Pons (tissue), 1 donor: ENCODE data around the gene SPEN.
A peak's percentile ranks its signal among the peaks of the same experiment; 100 is the strongest.
"Not testable (repeated sequence)": the region's sequence is repeated elsewhere in the genome, so short reads cannot be mapped to it uniquely, and the experiment has no call there.

Experiments used
- DNase-seq: peaks from one replicate; pipeline ENCODE4 v3.0.0-alpha.2; 2016; ENCODE audit warnings: low spot score

Gene SPEN

DNA sequence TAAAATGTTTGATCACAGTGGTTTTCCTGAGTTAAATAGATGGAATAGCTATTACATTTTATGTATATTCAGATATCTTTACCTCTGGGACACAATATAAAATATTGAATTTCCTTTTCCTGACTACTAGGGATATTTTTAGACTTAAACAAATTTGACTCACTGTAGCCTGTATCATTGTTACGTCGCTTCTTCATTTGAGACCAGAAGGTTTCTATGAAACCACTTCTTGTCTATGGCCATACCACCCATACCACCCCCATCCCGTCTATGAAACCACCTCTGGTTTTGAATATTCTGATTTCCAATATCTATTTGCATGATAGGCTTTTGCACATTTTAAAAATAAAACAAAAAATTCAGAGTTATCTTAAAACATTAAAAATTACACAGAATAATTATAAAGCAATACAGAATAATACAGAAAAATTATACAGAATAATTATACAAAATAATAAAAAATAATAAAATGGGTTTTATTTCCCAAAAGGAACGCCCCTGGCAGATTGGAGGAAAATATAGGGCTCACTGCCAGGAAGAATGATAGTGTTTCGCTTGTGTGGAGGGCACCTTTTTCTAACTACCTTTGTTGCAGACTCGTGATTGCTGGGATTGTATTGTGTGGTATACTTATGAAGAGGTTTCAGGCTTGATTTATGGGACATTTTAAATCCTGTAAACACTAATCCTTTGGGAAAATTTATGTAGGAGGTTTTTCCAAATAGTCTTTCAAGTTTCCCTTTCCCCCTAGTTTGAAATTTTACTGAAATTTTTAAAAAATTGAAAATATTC lies 4.7 kb downstream of the SPEN start:
- DNase-seq, result no peak

DNA sequence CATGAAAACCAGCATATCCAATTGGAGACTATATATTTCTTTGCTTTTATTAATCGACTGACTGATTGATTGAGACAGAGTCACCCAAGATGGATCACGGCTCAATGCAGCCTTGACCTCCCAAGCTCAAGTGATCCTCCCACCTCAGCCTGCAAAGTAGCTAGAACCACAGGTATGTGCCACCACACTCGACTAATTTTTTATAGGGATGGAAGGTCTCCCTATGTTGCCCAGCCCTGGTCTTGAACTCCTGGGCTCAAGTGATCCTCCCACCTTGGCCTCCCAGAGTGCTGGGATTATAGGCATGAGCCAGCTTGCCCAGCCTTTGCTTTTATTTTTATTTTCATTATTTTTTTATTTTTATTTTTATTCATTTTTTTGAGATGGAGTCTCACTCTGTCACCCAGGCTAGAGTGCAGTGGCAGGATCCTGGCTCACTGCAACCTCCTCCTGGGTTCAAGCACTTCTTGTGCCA lies 5.4 kb downstream of the SPEN start:
- no peak for DNase-seq

DNA sequence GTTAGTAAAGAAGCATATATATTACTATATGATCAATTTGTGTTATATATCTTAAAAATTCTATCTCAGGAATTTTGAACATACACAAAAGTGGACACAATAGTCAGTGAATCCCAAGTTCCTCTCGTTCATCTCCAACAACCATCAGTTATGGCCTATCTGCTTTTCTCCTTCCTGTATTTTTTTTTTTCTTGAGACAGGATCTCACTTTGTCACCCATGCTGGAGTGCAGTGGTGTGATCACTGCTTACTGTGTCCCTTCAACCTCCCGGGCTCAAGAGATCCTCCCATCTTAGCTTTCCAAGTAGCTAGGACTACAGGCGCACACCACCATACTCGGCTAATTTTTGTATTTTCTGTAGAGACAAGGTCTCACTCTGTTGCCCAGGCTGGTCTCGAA lies 9.4 kb downstream of the SPEN start:
- no peak for DNase-seq

DNA sequence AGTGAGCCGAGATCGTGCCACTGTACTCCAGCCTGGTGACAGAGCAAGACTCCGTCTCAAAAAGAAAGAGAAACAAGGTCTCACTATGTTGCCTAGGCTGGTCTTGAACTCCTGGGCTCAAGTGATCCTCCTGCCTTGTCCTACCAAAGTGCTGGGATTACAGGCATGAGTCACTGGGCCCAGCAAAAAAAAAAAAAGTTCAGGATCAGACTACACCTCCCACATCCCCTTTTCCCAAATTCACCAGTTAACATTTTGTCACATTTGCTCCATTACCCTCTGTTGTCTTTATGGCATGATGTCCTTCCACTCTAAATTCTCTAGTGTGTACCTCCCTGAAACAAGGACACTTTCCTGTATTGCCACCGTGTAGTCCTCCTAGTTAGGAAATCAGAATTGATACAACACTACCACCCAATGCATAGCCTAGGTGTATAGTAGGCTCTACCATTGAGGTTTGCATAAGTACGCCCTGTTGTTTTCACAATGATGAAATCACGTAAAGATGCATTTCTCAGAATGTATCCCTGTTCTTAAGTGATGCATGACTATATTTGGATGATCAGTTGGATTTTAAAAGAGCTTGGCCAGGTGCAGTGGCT lies 10.7 kb downstream of the SPEN start:
- DNase-seq, result no peak

DNA sequence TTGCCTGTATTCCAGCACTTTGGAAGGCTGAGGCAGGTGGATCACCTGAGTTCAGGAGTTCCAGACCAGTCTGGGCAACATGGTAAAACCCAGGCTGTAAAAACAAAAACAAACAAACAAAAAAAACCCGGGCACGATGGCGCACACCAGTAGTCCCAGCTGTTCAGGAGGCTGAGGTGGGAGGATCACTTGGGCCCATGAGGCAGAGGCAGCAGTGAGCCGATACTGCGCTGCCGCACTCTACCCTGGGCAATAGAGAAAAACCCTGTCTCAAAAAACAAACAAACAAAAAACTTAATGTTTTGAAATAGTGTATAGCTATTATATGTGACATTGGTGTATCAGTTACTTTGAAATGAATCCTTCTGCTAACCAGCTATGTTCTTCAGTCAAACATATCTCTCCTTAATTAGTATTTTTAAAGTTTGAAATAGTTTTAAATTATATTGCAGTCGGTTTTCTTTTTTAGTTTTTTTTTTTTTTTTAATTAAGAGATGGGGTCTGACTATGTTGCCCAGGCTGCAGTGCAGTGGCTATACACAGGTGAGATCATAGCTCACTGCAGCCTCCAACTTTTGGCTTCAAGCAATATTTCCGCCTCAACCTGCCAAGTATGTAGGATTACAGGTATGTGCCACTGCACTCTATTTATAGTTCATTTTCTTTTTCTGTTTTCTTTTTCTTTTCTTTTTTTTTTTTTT lies 11.3 kb downstream of the SPEN start:
- no peak for DNase-seq

DNA sequence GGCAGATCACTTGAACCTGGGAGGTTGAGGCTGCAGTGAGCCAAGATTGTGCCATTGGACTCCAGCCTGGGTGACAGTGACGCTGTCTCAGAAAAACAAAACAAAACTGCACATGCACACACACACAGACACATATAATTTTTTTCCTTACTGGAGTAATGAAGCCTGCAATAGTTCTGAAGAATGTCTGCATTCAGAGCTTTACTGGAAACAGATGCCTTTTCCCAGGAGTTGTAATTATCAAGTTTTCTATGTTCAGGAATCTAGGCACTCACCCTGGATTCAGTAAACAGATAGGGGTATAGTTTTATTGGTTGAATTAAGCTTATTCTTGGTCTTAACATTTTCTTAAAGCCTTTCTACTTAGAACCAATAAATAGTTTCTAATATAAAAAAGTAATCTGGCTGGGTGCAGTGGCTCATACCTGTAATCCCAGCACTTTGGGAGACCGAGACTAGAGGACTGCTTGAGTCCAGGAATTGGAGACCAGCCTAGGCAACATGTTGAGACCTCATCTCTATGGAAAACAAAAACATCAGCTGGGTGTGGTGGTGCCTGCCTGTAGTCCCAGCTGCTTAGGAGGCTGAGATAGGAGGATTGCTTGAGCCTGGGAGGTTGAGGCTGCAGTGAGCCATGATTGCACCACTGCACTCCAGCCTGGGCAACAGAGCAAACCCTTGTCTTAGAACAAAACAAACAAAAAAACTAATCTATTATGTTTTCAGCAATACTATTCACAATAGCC lies 15.8 kb downstream of the SPEN start:
- DNase-seq, result no peak

DNA sequence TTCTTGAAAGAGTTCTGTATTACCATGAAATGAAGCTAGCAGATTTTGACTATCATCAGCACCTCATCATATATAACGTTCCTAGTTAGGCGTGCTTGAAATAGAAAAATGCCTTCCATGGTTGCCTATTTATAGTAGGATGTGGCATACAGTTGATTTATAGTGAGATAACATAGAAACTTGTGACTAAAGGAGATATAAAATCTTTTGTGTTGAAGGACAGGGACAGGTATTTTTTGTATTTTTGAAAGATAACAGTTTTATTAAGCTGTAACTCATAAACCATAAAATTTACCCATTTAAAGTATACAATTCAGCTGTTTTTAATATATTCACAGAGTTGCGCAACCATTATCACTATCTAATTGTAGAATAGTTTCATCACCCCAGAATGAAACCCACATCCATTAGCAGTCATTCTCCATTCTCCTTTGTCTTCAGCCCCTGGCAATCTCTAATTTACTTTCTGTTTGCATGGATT lies 19.3 kb downstream of the SPEN start:
- no peak for DNase-seq

DNA sequence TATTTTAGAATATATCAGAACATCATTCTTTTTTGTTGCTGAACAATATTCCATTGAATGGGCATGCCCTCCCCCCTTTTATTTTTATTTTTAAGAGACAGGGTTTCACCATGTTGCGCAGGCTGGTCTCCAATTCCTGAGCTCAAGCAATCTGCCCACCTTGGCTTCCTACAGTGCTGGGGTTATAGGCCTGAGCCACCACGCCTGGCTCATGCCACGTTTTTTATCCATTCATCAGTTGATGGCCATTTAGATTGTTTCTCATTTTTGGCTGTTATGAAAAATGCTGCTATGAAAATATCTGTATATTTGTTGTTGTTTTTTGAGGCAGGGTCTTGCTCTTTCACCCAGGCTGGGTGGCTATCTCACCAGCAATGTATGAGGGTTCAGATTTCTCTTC lies 19.8 kb downstream of the SPEN start:
- DNase-seq, result no peak

DNA sequence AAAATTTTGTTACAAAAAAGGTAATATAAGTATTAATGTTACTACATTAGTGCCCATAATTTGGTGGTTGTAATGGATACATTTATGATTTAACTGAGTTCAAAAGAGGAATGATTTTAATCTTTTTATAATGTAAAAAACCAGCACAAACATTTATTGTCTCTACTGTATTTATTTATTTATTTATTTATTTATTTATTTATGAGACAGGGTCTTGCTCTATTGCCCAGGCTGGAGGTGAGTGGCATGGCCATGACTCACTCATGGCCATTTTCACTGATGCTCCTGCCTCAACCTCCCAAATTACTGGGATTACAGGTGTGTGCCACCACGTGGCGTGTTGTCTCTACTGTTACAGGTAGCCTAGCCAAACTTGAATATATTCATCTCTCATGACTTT lies 21.9 kb downstream of the SPEN start:
- DNase-seq, result no peak

DNA sequence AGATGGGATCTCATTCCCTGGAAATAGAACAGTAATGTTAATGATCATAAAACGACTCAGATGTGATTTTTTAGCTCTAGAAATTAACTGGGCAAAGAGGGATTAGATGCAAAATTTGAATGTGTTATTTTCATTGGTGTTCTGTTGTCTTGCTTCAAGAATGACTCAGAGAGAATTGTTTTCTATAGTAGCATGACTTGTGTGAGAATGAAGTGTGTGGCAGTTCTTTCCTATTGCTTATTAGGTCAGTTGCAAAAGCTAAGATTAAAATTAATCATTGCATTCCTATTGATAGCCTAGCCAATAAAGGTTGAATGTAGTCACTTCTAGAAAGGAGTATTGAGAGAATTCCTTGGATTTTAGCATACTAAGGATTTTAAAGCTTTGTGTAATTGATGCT lies 22.9 kb downstream of the SPEN start:
- no peak for DNase-seq

DNA sequence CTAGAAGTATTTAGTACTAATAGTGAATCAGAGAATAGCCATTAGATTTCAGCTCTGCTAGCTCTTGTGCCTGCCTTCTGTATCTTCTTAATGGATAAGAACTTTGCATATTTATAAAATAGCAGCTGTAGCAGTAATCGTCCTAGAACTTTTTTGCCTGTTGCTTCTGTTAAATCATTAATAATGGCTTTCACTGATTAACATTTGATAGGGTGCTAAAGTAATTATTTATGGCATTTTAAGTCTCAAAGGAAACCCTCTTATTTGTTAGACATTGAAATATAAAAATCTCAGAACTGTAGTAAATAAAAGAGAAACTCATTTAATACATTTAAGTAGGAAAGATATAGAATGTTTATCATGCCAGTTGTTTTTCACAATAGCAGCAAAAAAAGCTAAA lies 27.0 kb downstream of the SPEN start:
- no peak for DNase-seq

DNA sequence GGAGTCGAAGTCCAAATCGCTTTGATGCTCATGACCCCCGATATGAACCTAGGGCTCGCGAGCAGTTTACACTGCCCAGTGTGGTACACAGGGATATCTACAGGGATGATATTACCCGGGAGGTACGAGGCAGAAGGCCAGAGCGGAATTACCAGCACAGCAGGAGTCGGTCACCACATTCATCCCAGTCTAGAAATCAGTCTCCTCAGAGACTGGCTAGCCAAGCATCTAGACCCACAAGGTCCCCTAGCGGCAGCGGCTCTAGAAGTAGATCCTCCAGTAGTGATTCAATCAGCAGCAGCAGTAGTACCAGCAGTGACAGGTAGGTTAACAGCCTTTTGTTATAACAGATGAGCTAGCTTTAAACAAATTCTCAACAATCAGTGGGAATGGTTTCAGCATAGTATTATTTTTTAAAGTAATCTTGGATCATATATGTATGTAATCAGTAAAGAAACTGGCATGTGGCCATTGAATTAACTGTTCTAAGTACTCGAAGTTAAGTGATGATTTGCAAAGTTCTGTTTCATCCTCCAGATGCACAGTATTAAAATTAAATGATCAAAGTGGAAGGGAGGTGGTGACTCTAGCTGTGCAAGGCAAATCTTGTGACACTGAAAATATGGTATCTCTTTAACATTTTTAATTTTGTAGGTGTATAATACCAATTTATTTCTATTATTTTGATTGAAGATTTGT lies 29.0 kb downstream of the SPEN start:
- DNase-seq, result no peak

DNA sequence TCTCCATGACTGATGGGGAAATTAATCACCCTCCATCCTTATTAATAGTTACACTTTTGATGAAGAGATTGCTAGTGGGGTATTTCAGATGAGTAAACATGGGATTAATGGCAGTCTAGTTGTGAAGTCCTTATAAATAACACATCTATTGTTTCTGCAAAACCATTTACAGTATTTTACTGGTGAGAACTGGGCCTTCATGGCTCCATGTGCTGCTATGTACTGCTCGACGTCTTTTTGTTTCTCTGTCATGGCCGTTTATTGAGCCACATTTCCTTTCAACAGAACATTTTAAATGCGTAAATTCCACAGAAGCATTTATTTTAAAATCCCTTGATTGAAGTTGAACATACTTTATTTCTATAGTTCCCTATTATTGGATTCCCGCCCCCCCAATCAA lies 34.5 kb downstream of the SPEN start:
- DNase-seq, result no peak

DNA sequence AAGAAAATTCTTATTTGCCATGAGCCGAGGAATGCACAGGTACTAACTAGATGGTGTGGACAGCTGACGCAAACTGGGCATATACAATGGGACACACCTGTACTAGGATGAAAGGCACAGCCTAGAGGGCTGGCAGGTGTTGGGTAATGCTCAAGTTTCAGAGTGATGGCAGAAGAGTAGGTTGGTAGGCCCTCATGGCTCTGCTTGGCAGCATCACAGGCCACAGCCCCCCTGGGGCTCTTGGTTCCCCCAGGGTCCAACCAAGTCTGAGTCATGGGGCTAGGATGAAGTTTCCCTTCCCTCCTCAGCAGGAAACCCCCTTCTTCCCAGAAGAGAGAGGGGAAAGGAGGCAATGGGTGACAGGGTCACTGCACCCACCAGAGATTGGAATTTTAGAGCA lies 35.2 kb downstream of the SPEN start:
- DNase-seq, result no peak

DNA sequence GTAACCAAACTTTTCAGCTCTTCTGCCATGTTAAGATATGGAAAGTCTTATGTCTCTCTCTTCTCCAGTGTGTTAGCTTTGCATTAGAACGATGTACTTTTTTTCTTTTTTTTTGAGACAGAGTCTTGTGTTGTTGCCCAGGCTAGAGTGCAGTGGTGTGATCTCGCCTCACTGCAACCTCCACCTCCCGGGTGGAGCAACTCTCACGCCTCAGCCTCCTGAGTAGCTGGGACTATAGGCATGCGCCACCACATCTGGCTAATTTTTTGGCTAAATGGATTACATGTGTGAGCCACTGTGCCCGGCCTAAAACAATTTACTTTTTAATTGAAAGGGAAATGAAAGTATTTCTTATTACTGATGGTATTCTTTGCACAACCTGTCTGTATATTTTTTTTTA lies 35.8 kb downstream of the SPEN start:
- no peak for DNase-seq

DNA sequence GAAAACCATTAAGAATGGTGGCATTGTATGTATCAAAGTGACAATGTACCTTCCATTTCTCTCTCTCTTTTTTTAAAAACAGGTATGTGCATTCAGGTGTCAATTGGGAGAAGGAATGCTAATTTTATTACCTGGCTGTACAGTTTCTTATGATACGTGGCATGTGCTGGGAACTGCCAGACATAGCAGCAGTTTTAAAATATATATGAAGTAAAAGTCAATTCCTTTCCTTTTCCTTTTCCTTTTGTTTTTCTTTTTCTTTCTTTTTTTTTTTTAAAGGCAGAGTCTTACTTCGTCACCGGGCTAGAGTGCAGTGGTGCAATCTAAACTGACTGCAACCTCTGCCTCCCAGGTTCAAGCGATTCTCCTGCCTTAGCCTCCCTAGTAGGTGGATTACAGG lies 37.0 kb downstream of the SPEN start:
- DNase-seq, result no peak

DNA sequence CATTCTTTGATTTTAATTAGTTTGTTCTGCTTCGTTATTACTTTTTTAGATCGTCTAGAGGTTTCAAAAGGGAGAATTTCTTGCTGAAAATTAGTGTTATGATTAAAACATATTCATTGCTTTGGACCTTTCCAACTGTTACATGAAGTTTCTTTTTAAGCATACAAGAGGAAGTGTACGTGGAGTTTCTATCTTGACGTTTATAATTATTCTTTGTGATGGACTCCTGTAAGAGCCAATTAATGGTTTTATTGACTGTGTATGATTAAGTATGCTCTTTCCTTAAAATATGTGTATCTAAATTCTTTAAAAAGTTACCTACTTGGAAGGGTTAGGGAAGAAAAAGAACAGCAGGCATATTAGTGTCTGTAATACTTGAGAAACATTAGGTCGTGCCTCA lies 37.8 kb downstream of the SPEN start:
- DNase-seq, result no peak

DNA sequence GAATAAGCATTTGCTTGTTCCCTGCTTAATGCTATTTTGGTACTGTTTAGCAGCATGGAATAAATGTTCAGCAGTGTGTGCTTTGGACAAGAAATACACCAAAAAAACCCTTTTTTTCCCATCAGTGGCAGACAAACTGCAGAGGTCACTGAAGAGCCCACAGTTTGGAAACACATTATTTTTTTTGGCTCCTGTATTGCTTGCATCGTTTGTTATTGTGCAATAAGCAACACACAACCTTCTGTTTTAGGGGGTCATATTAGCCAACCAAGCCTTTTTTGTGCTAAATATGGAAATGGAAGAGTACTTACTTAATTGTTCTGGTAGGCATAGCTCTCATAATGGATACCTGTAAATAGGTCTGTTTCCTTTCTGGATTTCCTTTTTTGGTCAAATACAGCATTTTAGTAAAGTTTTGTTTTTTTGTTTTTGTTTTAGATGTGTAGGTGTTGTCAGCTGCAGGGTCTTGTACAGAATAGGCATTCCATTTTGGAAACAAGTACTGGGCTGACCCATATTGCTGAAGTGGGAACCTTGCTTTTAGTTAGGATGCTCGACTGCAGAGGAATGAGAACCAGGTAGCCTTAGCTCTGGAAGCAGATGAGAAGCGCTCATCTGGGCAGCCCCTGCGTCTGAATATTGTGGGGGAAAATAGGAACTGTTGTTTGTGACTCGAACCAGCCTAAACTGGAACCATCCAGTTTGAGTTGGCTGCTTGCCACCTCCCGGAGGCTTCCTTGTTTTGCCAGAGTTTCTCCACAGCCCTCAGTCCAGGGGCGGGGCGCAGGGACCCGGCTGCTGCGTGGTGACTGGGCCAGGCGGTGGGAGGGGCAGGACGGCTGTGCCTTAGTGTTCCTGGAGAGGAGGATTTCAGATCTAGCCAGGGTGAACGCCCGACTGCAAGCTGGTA lies 38.4 kb downstream of the SPEN start:
- DNase-seq, result peak; percentile 97

DNA sequence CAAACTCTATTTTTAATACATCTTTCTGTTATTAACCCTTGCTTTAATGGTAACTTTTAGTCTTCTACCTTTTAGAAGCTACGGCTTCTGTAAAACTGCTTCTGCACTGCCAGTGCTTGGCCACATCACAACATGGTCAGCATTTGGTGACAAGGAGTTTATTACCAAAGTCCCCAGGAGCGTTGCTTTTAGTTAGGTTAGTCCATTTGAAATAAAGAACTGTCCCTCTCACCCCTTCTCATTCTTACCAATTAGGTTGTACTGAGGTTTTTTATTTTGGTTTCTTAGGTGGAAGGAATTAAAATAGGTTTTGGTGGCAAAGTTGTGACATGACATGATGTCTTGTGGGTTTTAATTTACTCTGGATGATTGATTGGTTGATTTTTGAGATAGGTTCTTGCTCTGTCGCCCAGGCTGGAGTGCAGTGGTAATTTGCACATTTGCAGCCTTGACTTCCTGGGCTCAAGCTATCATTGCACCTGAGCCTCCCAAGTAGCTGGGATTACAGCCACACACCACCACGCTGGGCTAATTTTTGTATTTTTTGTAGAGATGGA lies 39.2 kb downstream of the SPEN start:
- no peak for DNase-seq

DNA sequence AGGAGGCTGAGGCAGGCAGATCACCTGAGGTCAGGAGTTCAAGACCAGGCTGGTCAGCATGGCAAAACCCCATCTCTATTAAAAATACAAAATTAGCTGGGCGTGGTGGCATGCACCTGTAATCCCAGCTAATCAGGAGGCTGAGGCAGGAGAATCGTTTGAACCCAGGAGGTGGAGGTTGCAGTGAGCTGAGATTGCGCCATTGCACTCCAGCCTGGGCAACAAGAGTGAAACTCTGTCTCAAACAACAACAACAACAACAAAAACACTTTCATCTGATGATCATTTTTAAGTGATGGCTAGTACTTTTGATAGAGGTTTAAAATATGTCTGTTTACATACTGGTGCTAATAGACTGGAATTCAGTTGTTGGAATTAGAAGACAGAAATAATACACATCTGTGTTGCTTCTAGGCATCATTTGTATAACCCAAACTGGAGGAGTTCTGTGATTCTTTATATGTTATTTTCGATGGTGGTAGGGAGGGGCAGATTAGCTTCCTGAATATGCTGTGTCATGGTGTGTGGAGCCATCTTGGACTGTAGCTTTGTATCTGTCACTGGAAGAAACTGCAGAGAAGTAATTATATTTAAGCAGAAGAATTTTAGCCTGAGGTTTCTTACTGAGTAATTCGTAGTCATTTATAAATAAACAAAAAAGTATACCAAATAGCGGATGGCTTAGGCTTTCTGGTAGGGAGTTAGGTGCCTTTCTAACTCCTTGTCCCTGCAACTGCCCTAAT lies 45.5 kb downstream of the SPEN start:
- DNase-seq, result not testable (repeated sequence)
